HEK293 (cell line): ENCODE results near the gene RILP.

Source experiments
- CTCF ChIA-PET: fragments of 350-600 bp; formaldehyde crosslinking; extraction: SDS; loops from one replicate; lab custom pipeline; 2021; ENCODE audit warnings: antibody characterized with exemption; lab: Yijun Ruan, JAX
- POLR2A ChIA-PET: fragments of 300-600 bp; formaldehyde crosslinking; extraction: SDS; loops from one replicate; lab custom pipeline; 2020; ENCODE audit warnings: antibody characterized with exemption, inconsistent platforms; lab: Yijun Ruan, JAX
- H3K27ac ChIP-seq: fragments of 200-500 bp; sonication (Bioruptor generic); 2 replicates; pipeline ENCODE4 v1.5.1; 2014; ENCODE audit warnings: low read depth, low read length, control low read depth, inconsistent platforms; ENCODE audit errors: extremely low read depth
- H3K36me3 ChIP-seq, 2 experiments: fragments of 200-500 bp in 1 of 2; sonication (Bioruptor generic) in 1 of 2; 1 replicate in 1 of 2; 2 replicates in 1 of 2; pipeline ENCODE4 v1.5.1; 2014 to 2017; ENCODE audit warnings: inconsistent platforms in 2 of 2, low read length in 2 of 2; ENCODE audit not compliant: control insufficient read depth in 2 of 2, insufficient read depth in 1 of 2
- H3K4me1 ChIP-seq: fragments of 200-500 bp; sonication (Bioruptor generic); 2 replicates; pipeline ENCODE4 v1.5.1; 2014; ENCODE audit warnings: mild to moderate bottlenecking, low read length, inconsistent platforms; ENCODE audit not compliant: control insufficient read depth, insufficient read depth
- H3K4me3 ChIP-seq: 2 replicates; pipeline ENCODE4 v1.5.1; 2011; ENCODE audit warnings: low read depth, mild to moderate bottlenecking, control low read depth, low read length, moderate library complexity
- H3K9me3 ChIP-seq: fragments of 200-500 bp; sonication (Bioruptor generic); 2 replicates; pipeline ENCODE4 v1.5.1; 2014; ENCODE audit warnings: low read depth, low read length, inconsistent platforms; ENCODE audit not compliant: control insufficient read depth, insufficient read depth
- EGR2 ChIP-seq: fragments of 450-650 bp; formaldehyde crosslinking; IDR thresholded peaks from 2 replicates; pipeline ENCODE4 v1.5.1; 2016; ENCODE audit warnings: low read depth, missing biosample characterization, missing genetic modification characterization
- GFI1B ChIP-seq: fragments of 450-650 bp; formaldehyde crosslinking; IDR thresholded peaks from 2 replicates; pipeline ENCODE4 v1.5.1; 2016; ENCODE audit warnings: missing biosample characterization, missing genetic modification characterization
- KLF10 ChIP-seq: fragments of 450-650 bp; IDR thresholded peaks from 2 replicates; pipeline ENCODE4 v1.5.1; 2018; ENCODE audit warnings: missing biosample characterization, mild to moderate bottlenecking, missing genetic modification characterization
- KLF9 ChIP-seq: fragments of 450-650 bp; formaldehyde crosslinking; IDR thresholded peaks from 2 replicates; pipeline ENCODE4 v1.5.1; 2016; ENCODE audit warnings: missing biosample characterization, missing genetic modification characterization, low read depth
- MYNN ChIP-seq: fragments of 450-650 bp; formaldehyde crosslinking; IDR thresholded peaks from 2 replicates; pipeline ENCODE4 v1.5.1; 2016; ENCODE audit warnings: missing biosample characterization, missing genetic modification characterization, borderline replicate concordance
- SP2 ChIP-seq: fragments of 450-650 bp; formaldehyde crosslinking; IDR thresholded peaks from 2 replicates; pipeline ENCODE4 v1.5.1; 2016; ENCODE audit warnings: missing biosample characterization, missing genetic modification characterization
- SP7 ChIP-seq: fragments of 450-650 bp; formaldehyde crosslinking; IDR thresholded peaks from 2 replicates; pipeline ENCODE4 v1.5.1; 2016; ENCODE audit warnings: missing biosample characterization, missing genetic modification characterization
- WT1 ChIP-seq: fragments of 450-650 bp; formaldehyde crosslinking; IDR thresholded peaks from 2 replicates; pipeline ENCODE4 v1.5.1; 2016; ENCODE audit warnings: missing biosample characterization, missing genetic modification characterization
- ZBTB1 ChIP-seq: fragments of 450-650 bp; formaldehyde crosslinking; IDR thresholded peaks from 2 replicates; pipeline ENCODE4 v1.5.1; 2016; ENCODE audit warnings: missing biosample characterization, missing genetic modification characterization
- ZFHX2 ChIP-seq: fragments of 450-650 bp; formaldehyde crosslinking; conservative IDR thresholded peaks from 2 replicates; pipeline ENCODE4 v1.5.1; 2016; ENCODE audit warnings: missing biosample characterization, missing genetic modification characterization
- ZFP37 ChIP-seq: fragments of 450-650 bp; formaldehyde crosslinking; IDR thresholded peaks from 2 replicates; pipeline ENCODE4 v1.5.1; 2016; ENCODE audit warnings: missing biosample characterization, missing genetic modification characterization
- ZIC2 ChIP-seq: fragments of 450-650 bp; formaldehyde crosslinking; IDR thresholded peaks from 2 replicates; pipeline ENCODE4 v1.5.1; 2016; ENCODE audit warnings: missing biosample characterization, missing genetic modification characterization
- ZNF121 ChIP-seq: fragments of 450-650 bp; formaldehyde crosslinking; IDR thresholded peaks from 2 replicates; pipeline ENCODE4 v1.5.1; 2016; ENCODE audit warnings: missing biosample characterization, missing genetic modification characterization
- ZNF24 ChIP-seq: fragments of 450-650 bp; formaldehyde crosslinking; IDR thresholded peaks from 2 replicates; pipeline ENCODE4 v1.5.1; 2016; ENCODE audit warnings: missing biosample characterization, missing genetic modification characterization
- ZNF324 ChIP-seq: fragments of 450-650 bp; formaldehyde crosslinking; IDR thresholded peaks from 2 replicates; pipeline ENCODE4 v1.5.1; 2016; ENCODE audit warnings: missing biosample characterization, missing genetic modification characterization
- TF ChIP-seq, protein P1 (sequence below): fragments of 450-650 bp; formaldehyde crosslinking; IDR thresholded peaks from 2 replicates; pipeline ENCODE4 v1.5.1; 2017; ENCODE audit warnings: missing biosample characterization, missing genetic modification characterization
- TF ChIP-seq, protein P2 (sequence below): fragments of 450-650 bp; formaldehyde crosslinking; IDR thresholded peaks from 2 replicates; pipeline ENCODE4 v1.5.1; 2016; ENCODE audit warnings: missing biosample characterization, missing genetic modification characterization
- TF ChIP-seq, protein P3 (sequence below): fragments of 450-650 bp; formaldehyde crosslinking; IDR thresholded peaks from 2 replicates; pipeline ENCODE4 v1.5.1; 2016; ENCODE audit warnings: missing biosample characterization, missing genetic modification characterization, low read depth
- TF ChIP-seq, protein P4 (sequence below): fragments of 450-650 bp; formaldehyde crosslinking; IDR thresholded peaks from 2 replicates; pipeline ENCODE4 v1.5.1; 2016; ENCODE audit warnings: missing biosample characterization, missing genetic modification characterization

Gene RILP

DNA sequence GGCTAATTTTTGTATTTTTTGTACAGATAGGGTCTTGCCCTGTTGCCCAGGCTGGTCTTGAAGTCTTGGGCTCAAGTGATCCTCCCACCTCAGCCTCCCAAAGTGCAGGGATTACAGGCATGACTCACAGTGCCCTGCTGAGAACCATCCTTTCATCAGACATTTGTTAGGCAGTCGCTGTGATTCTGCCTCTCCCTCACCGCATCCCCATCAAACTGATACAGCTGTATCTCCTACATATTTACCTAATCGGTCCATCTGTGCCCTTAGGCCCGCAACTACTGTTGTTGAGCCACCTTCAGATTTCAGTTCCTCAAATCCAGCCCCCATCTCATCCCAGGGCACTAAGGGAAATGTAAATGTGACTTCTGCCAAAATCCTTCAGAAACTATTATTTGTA is 19.0 kb downstream of the RILP start:
- Histone ChIP-seq H3K36me3 (no peaks in the 10 kb centered on the region), H3K4me1 (no peaks in the 10 kb centered on the region; the same call in 1 of the 2 replicates), H3K9me3 (no peaks in the 10 kb centered on the region), H3K4me3 (no peak overlapping the region), H3K27ac (no peak overlapping the region)
- TF ChIP-seq ZIC2 (tag by site-specific recombination) (no peak; the same call in none of the 2 replicates), ZNF24 (tag by site-specific recombination) (0 out of 2 replicates have a peak, but pooled peaks have one; percentile 54), WT1 (tag by site-specific recombination) (peak; percentile 54; the same call in 1 of the 2 replicates), ZFP37 (tag by site-specific recombination) (0 out of 2 replicates have a peak, but pooled peaks have one; percentile 22), SP2 (tag by site-specific recombination) (no peak), KLF10 (tag by site-specific recombination) (no peak), GFI1B (tag by site-specific recombination) (0 out of 2 replicates have a peak, but pooled peaks have one; percentile 37), KLF9 (tag by site-specific recombination) (peak; percentile 14; the same call in 1 of the 2 replicates), ZNF324 (tag by site-specific recombination) (0 out of 2 replicates have a peak, but pooled peaks have one; percentile 18), MYNN (no peak), ZBTB1 (no peak), SP7 (tag by site-specific recombination) (peak; percentile 71), EGR2 (tag by site-specific recombination) (no peak), ZNF121 (peak; percentile 92), ZFHX2 (tag by site-specific recombination) (peak; percentile 18; the same call in 1 of the 2 replicates)
- TF ChIP-seq, protein P1, sequence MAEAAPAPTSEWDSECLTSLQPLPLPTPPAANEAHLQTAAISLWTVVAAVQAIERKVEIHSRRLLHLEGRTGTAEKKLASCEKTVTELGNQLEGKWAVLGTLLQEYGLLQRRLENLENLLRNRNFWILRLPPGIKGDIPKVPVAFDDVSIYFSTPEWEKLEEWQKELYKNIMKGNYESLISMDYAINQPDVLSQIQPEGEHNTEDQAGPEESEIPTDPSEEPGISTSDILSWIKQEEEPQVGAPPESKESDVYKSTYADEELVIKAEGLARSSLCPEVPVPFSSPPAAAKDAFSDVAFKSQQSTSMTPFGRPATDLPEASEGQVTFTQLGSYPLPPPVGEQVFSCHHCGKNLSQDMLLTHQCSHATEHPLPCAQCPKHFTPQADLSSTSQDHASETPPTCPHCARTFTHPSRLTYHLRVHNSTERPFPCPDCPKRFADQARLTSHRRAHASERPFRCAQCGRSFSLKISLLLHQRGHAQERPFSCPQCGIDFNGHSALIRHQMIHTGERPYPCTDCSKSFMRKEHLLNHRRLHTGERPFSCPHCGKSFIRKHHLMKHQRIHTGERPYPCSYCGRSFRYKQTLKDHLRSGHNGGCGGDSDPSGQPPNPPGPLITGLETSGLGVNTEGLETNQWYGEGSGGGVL (tag by site-specific recombination) = 0 out of 2 replicates have a peak, but pooled peaks have one; percentile 11
- TF ChIP-seq, protein P2, sequence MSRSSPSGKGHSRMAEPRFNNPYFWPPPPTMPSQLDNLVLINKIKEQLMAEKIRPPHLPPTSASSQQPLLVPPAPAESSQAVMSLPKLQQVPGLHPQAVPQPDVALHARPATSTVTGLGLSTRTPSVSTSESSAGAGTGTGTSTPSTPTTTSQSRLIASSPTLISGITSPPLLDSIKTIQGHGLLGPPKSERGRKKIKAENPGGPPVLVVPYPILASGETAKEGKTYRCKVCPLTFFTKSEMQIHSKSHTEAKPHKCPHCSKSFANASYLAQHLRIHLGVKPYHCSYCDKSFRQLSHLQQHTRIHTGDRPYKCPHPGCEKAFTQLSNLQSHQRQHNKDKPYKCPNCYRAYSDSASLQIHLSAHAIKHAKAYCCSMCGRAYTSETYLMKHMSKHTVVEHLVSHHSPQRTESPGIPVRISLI (tag by site-specific recombination) = no peak
- TF ChIP-seq, protein P3, sequence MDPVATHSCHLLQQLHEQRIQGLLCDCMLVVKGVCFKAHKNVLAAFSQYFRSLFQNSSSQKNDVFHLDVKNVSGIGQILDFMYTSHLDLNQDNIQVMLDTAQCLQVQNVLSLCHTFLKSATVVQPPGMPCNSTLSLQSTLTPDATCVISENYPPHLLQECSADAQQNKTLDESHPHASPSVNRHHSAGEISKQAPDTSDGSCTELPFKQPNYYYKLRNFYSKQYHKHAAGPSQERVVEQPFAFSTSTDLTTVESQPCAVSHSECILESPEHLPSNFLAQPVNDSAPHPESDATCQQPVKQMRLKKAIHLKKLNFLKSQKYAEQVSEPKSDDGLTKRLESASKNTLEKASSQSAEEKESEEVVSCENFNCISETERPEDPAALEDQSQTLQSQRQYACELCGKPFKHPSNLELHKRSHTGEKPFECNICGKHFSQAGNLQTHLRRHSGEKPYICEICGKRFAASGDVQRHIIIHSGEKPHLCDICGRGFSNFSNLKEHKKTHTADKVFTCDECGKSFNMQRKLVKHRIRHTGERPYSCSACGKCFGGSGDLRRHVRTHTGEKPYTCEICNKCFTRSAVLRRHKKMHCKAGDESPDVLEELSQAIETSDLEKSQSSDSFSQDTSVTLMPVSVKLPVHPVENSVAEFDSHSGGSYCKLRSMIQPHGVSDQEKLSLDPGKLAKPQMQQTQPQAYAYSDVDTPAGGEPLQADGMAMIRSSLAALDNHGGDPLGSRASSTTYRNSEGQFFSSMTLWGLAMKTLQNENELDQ (tag by site-specific recombination) = no peak
- TF ChIP-seq, protein P4, sequence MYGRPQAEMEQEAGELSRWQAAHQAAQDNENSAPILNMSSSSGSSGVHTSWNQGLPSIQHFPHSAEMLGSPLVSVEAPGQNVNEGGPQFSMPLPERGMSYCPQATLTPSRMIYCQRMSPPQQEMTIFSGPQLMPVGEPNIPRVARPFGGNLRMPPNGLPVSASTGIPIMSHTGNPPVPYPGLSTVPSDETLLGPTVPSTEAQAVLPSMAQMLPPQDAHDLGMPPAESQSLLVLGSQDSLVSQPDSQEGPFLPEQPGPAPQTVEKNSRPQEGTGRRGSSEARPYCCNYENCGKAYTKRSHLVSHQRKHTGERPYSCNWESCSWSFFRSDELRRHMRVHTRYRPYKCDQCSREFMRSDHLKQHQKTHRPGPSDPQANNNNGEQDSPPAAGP (tag by site-specific recombination) = peak; percentile 25; the same call in 1 of the 2 replicates
- CTCF ChIA-PET = interaction anchor here (0.6 to 2.8 kb wide), 20 partner anchors 7 to 372 kb away, joined by 3 to 44 read pairs (median 6); partner anchors contain the start of genes RILP and SCARF1
- POLR2A ChIA-PET = interaction anchor here (0.6 to 3.2 kb wide), 8 partner anchors 9 to 126 kb away, joined by 3 to 20 read pairs (median 4); partner anchors contain the start of gene INPP5K
